ENCODE results near the gene TNFRSF14.

The TNFRSF14 gene

GRCh38 chr1:2583871-2584351, 27.7 kb downstream of the TNFRSF14 start:
- TF ChIP-seq CTCF (IDR thresholded peaks at IDR 0.05; ENCODE audit: low read depth, low read length, missing control alignments): no peak
- in situ Hi-C loops (cut with HindIII; ENCODE audit: low sequenced_read_pairs): no loop called here
- DNase-seq (ENCODE audit: low read depth): no peak
- no peak overlapping the region for H3K4me3 ChIP-seq (ENCODE audit: low read depth, low read length)

GRCh38 chr1:2584686-2585317, 28.6 kb downstream of the TNFRSF14 start:
- TF ChIP-seq CTCF (IDR thresholded peaks at IDR 0.05; ENCODE audit: low read depth, low read length, missing control alignments): no peak
- peak overlapping the region; percentile 69 for H3K4me3 ChIP-seq (ENCODE audit: low read depth, low read length)
- DNase-seq (ENCODE audit: low read depth): no peak
- in situ Hi-C loops (cut with HindIII; ENCODE audit: low sequenced_read_pairs): no loop called here

GRCh38 chr1:2585318-2586092, 29.3 kb downstream of the TNFRSF14 start:
- TF ChIP-seq CTCF (IDR thresholded peaks at IDR 0.05; ENCODE audit: low read depth, low read length, missing control alignments): no peak
- in situ Hi-C loops (cut with HindIII; ENCODE audit: low sequenced_read_pairs): no loop called here
- H3K4me3 ChIP-seq (ENCODE audit: low read depth, low read length): peak overlapping the region; percentile 69
- no peak for DNase-seq (ENCODE audit: low read depth)

GRCh38 chr1:2586154-2587070, 30.2 kb downstream of the TNFRSF14 start, which contains the start of gene PRXL2B:
PRXL2B (plus strand) TSS chr1:2586777; CDS start chr1:2586886, 109 bp downstream.
- in situ Hi-C loops (cut with HindIII; ENCODE audit: low sequenced_read_pairs): no loop called here
- peak within 1 kb of the TSS; percentile 69 for H3K4me3 ChIP-seq (ENCODE audit: low read depth, low read length)
- DNase-seq (ENCODE audit: low read depth): peak; percentile 97
- no peak for TF ChIP-seq CTCF (IDR thresholded peaks at IDR 0.05; ENCODE audit: low read depth, low read length, missing control alignments)

GRCh38 chr1:2587071-2587859, 31.1 kb downstream of the TNFRSF14 start:
- DNase-seq (ENCODE audit: low read depth): no peak
- no peak for TF ChIP-seq CTCF (IDR thresholded peaks at IDR 0.05; ENCODE audit: low read depth, low read length, missing control alignments)

More at GRCh38 chr1:2587071-2587859, 31.1 kb downstream of the TNFRSF14 start:
- peak overlapping the region; percentile 69 for H3K4me3 ChIP-seq (ENCODE audit: low read depth, low read length)
- in situ Hi-C loops (cut with HindIII; ENCODE audit: low sequenced_read_pairs): no loop called here

Data from astrocyte of the cerebellum (primary cell).